ENCODE measurements around the gene ABCC3.

ABCC3 gene

DNA sequence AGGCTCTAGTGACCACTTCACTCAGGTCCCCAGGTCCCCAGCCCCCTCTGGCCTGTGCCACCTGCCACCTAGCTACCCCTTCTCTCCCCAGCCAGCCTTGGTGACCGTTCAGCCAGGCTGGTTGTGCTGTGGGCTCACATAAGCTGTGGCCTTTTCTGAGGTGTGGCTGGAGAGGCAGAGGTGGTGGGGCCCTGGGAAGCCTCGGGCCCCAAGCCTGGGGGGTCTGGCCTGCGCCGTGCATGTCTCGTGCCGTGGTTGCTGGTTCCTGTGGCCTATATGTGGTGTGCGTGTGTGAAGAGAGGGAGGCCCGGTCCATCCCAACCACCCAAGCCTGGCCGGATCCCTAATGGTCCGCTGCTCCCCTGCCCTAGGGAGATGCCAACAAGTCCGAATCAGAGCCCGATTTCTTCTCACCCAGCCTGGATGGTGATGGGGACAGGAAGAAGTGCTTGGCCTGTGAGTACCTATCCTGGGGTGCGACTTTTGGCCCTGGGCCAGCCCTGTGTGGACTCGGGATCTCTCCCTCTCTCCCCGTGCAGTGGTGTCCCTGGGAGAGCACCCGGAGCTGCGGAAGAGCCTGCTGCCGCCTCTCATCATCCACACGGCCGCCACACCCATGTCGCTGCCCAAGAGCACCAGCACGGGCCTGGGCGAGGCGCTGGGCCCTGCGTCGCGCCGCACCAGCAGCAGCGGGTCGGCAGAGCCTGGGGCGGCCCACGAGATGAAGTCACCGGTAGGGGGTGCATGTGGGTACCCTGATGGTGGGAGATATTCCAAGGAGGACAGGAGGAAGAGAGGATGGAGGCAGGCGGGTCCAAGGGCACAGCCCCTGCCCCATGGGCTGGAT, 38.3 kb upstream of the ABCC3 start:
- no peak overlapping the region for H3K27ac ChIP-seq
- no peak for TF ChIP-seq ZFX (IDR thresholded peaks at IDR 0.05)
- no peak for TF ChIP-seq CTCF (conservative IDR thresholded peaks at IDR 0.05)

- no peak overlapping the region for H3K27ac ChIP-seq
- TF ChIP-seq CTCF (conservative IDR thresholded peaks at IDR 0.05) = no peak
- no peak for TF ChIP-seq ZFX (IDR thresholded peaks at IDR 0.05)
These were observed 36.2 kb upstream of the ABCC3 start for GRCh38 chr17:50598487-50598886.

- H3K27ac ChIP-seq = no peak overlapping the region
- no peak for TF ChIP-seq ZFX (IDR thresholded peaks at IDR 0.05)
- TF ChIP-seq CTCF (conservative IDR thresholded peaks at IDR 0.05) = no peak
These were observed 35.1 kb upstream of the ABCC3 start for GRCh38 chr17:50599606-50600005.

DNA sequence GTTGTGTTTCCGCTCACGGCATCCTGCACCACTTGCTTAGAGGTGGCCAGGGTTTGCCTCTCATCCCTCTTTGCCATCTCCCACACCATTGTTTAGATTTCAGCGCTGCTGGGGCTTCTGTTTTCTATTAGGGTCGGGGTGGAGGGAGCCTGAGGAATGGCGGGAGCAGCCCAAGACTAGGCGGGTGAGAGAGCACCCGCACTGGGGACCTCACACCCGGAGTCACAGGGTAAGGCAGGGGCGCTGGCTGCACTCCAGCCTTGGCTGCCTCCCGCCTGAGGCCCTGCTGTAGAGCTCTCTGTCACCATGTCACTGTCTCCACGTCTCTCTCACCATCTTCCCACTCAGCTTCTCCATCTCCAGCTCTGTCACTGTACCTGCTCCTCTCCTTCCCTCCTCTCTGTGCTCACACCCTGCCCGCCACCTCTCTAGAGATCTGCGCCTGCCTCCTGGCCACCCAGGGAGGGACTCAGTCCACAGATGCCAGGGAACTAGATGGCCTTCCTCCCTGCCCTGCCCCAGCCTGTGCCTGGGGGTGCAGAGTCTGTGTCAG, 32.8 kb upstream of the ABCC3 start:
- H3K27ac ChIP-seq = no peak overlapping the region
- TF ChIP-seq CTCF (conservative IDR thresholded peaks at IDR 0.05) (no peak), ZFX (IDR thresholded peaks at IDR 0.05) (no peak)

DNA sequence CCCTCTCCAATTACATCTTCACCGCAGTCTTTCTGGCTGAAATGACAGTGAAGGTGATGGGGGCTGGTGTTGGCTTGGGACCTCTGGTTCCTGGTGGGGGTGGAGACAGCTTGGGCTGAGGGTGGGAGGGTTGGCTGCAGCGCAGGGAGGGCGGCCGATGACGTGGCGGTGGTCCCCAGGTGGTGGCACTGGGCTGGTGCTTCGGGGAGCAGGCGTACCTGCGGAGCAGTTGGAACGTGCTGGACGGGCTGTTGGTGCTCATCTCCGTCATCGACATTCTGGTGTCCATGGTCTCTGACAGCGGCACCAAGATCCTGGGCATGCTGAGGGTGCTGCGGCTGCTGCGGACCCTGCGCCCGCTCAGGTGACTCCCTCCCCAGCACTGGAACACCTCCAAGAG, 31.8 kb upstream of the ABCC3 start:
- H3K27ac ChIP-seq = no peak overlapping the region
- TF ChIP-seq ZFX (IDR thresholded peaks at IDR 0.05) = no peak
- no peak for TF ChIP-seq CTCF (conservative IDR thresholded peaks at IDR 0.05)

GRCh38 chr17:50603340-50603739, 31.3 kb upstream of the ABCC3 start:
- no peak overlapping the region for H3K27ac ChIP-seq
- TF ChIP-seq ZFX (IDR thresholded peaks at IDR 0.05) (no peak), CTCF (conservative IDR thresholded peaks at IDR 0.05) (no peak; the same call in 1 of the 2 replicates)

DNA sequence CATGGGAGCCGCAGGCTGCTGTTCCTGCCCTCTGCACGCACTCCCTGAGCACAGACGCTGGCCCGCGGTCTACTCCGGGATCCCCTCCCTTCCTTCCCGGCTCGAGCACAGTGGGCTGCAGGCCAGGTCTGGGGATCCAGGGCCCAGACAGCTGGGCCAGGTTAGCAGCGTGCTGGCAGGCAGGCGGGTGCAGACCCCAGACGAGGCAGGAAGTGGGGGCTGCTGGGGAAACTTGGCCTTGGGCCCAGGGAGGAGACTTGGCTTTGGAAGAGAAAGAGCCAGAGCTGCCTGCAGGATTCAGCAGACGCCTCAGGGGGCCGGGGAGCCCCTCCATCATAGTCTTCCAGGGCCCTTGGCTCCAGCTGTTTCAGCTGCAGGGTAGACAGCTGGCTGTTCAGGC, 30.2 kb upstream of the ABCC3 start:
- no peak for TF ChIP-seq ZFX (IDR thresholded peaks at IDR 0.05)
- no peak for TF ChIP-seq CTCF (conservative IDR thresholded peaks at IDR 0.05)
- H3K27ac ChIP-seq = no peak overlapping the region
